Measurements from ENCODE around the gene LAMC2. TPM values are rescaled to one million over a fixed set of nuclear protein-coding genes. Genes with fewer than 3 reads are reported as not detected.
A peak's percentile ranks its signal among the peaks of the same experiment; 100 is the strongest.

LAMC2 gene
- total and polyA plus RNA-seq, 2 donors (not counting 1 experiment from before 2014, with no cell fraction given), result 0.99 to 3.9 TPM

DNA sequence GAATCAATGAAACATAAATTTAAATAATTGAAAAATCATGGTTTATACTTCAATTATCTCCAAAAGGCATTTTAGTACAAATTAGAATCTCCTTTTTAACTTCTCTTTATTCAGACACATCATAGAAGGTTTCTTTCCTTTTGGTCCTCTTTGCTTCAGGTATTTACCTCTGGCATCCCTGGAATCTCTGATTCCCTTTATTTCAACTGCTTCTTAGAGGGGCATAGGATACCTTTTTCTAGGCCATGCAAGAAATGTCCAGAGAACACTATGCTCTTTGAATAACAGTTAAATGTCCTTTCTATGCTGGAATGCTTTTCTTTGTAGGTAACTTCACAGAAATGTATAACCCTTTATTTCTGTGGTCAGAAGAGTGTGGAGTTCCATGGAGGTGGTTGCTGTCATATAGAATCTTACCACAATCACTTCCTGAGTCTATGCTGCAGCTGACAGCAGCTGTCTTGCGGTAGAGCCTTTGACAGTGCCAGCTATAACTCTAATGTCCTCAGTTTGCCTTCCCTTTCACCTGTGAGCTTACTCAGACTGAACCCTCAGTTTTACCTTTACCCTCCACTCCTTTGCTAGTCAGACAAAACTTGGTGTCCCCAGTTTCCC, 8.6 kb downstream of the LAMC2 start:
- H3K27ac ChIP-seq (ENCODE audit: insufficient read depth, low read length), result no peak overlapping the region

DNA sequence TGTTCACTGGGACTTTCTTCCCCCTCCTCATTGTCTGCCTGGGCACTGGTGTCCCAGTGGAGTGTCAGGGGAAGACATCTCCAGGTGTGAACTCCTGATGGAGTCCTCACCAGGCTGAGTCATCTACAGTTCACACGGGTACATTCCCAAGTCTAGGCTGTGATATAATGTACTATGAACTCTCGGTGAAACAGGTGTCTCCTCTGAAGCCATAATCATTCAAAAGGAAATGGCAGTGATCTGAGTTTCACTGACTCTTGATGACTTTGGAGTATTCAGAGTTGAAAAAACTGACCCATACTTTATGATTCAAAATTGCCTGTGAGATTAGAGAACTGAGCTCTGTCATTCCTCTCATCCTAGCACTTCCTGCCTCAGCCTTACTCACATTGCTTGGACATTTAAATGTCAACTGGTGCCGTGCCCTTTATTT, 9.1 kb downstream of the LAMC2 start:
- Histone ChIP-seq H3K4me3 (replicated peaks in 1 of 4; ENCODE audit: control extremely low read depth in 1 of 4, insufficient read depth in 1 of 4, low read depth in 3 of 4, low read length in 4 of 4) (no peak overlapping the region), H3K9ac (ENCODE audit: insufficient read depth, low read length) (no peak overlapping the region), H3K4me1 (ENCODE audit: control insufficient read depth, extremely low read depth, insufficient read depth, low read length) (peaks cover 3% of the 10 kb centered on the region), H4K20me1 (ENCODE audit: control insufficient read depth, extremely low read depth, insufficient read depth, low read length) (no peaks in the 10 kb centered on the region), H2AFZ (ENCODE audit: low read length) (no peak overlapping the region), H3K36me3 (ENCODE audit: control insufficient read depth, insufficient read depth, low read length) (no peaks in the 10 kb centered on the region), H3K79me2 (ENCODE audit: control insufficient read depth, insufficient read depth, low read length) (no peaks in the 10 kb centered on the region), H3K9me3 (ENCODE audit: control insufficient read depth, insufficient read depth, low read depth, low read length) (no peaks in the 10 kb centered on the region), H3K27me3 (ENCODE audit: control insufficient read depth, insufficient read depth, low read length) (no peaks in the 10 kb centered on the region), H3K4me2 (ENCODE audit: extremely low read depth, insufficient read depth, low read length) (no peak overlapping the region), H3K27ac (ENCODE audit: insufficient read depth, low read length) (no peak overlapping the region)
- DNase-seq (ENCODE audit: low read depth in 2 of 2), result peak in 1 of 2 donors; percentile 51
- no peak for TF ChIP-seq EZH2 (IDR thresholded peaks at IDR 0.05; ENCODE audit: low read length, missing control alignments)
- TF ChIP-seq, protein P1, sequence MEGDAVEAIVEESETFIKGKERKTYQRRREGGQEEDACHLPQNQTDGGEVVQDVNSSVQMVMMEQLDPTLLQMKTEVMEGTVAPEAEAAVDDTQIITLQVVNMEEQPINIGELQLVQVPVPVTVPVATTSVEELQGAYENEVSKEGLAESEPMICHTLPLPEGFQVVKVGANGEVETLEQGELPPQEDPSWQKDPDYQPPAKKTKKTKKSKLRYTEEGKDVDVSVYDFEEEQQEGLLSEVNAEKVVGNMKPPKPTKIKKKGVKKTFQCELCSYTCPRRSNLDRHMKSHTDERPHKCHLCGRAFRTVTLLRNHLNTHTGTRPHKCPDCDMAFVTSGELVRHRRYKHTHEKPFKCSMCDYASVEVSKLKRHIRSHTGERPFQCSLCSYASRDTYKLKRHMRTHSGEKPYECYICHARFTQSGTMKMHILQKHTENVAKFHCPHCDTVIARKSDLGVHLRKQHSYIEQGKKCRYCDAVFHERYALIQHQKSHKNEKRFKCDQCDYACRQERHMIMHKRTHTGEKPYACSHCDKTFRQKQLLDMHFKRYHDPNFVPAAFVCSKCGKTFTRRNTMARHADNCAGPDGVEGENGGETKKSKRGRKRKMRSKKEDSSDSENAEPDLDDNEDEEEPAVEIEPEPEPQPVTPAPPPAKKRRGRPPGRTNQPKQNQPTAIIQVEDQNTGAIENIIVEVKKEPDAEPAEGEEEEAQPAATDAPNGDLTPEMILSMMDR (conservative IDR thresholded peaks at IDR 0.05 in 1 of 2, IDR thresholded peaks at IDR 0.05 in 1 of 2; ENCODE audit: low read depth in 1 of 2, low read length in 2 of 2), result no peak

More for the DNA sequence above, 8.6 kb downstream of the LAMC2 start:
- Histone ChIP-seq H4K20me1 (ENCODE audit: control insufficient read depth, extremely low read depth, insufficient read depth, low read length) (no peaks in the 10 kb centered on the region), H3K4me2 (ENCODE audit: extremely low read depth, insufficient read depth, low read length) (no peak overlapping the region), H2AFZ (ENCODE audit: low read length) (no peak overlapping the region), H3K9ac (ENCODE audit: insufficient read depth, low read length) (no peak overlapping the region), H3K4me3 (replicated peaks in 1 of 4; ENCODE audit: control extremely low read depth in 1 of 4, insufficient read depth in 1 of 4, low read depth in 3 of 4, low read length in 4 of 4) (no peak overlapping the region), H3K36me3 (ENCODE audit: control insufficient read depth, insufficient read depth, low read length) (no peaks in the 10 kb centered on the region), H3K79me2 (ENCODE audit: control insufficient read depth, insufficient read depth, low read length) (no peaks in the 10 kb centered on the region), H3K27me3 (ENCODE audit: control insufficient read depth, insufficient read depth, low read length) (no peaks in the 10 kb centered on the region), H3K4me1 (ENCODE audit: control insufficient read depth, extremely low read depth, insufficient read depth, low read length) (peaks cover 3% of the 10 kb centered on the region), H3K9me3 (ENCODE audit: control insufficient read depth, insufficient read depth, low read depth, low read length) (no peaks in the 10 kb centered on the region)
- DNase-seq (ENCODE audit: low read depth in 2 of 2), result peak in 1 of 2 donors; percentile 45
- TF ChIP-seq, protein P1 (conservative IDR thresholded peaks at IDR 0.05 in 1 of 2, IDR thresholded peaks at IDR 0.05 in 1 of 2; ENCODE audit: low read depth in 1 of 2, low read length in 2 of 2), result no peak
- TF ChIP-seq EZH2 (IDR thresholded peaks at IDR 0.05; ENCODE audit: low read length, missing control alignments), result no peak

DNA sequence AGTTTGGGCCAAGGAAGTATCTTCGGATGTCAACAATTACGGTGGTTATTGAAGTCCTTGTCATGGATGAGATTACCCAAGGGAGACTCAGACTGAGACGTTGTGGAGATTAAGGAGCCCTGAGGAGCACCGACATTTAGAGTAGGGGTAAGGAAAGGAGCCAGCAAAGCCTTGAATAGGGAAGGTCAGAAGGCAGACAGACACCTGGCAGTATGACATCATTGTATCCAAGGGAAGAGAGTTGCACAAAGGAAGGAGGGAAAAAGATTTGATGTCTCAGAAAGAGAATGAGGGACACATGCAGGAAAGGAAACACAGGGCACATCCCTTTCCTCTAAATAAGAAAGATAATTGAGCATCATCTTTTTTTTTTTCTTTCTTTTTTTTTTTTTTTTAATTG, 11.7 kb downstream of the LAMC2 start:
- no peaks in the 10 kb centered on the region for H3K36me3 ChIP-seq (ENCODE audit: control insufficient read depth, insufficient read depth, low read length)
- no peak overlapping the region for H3K27ac ChIP-seq (ENCODE audit: insufficient read depth, low read length)
- no peak for DNase-seq (ENCODE audit: low read depth in 2 of 2)
- H3K27me3 ChIP-seq (ENCODE audit: control insufficient read depth, insufficient read depth, low read length), result no peaks in the 10 kb centered on the region
- no peaks in the 10 kb centered on the region for H3K9me3 ChIP-seq (ENCODE audit: control insufficient read depth, insufficient read depth, low read depth, low read length)
- no peak overlapping the region for H3K4me3 ChIP-seq (replicated peaks in 1 of 4; ENCODE audit: control extremely low read depth in 1 of 4, insufficient read depth in 1 of 4, low read depth in 3 of 4, low read length in 4 of 4)
- H2AFZ ChIP-seq (ENCODE audit: low read length), result no peak overlapping the region
- H4K20me1 ChIP-seq (ENCODE audit: control insufficient read depth, extremely low read depth, insufficient read depth, low read length), result no peaks in the 10 kb centered on the region
- no peak overlapping the region for H3K9ac ChIP-seq (ENCODE audit: insufficient read depth, low read length)
- TF ChIP-seq, protein P1 (conservative IDR thresholded peaks at IDR 0.05 in 1 of 2, IDR thresholded peaks at IDR 0.05 in 1 of 2; ENCODE audit: low read depth in 1 of 2, low read length in 2 of 2), result no peak
- TF ChIP-seq EZH2 (IDR thresholded peaks at IDR 0.05; ENCODE audit: low read length, missing control alignments), result no peak
- no peak overlapping the region for H3K4me2 ChIP-seq (ENCODE audit: extremely low read depth, insufficient read depth, low read length)
- no peaks in the 10 kb centered on the region for H3K4me1 ChIP-seq (ENCODE audit: control insufficient read depth, extremely low read depth, insufficient read depth, low read length)
- H3K79me2 ChIP-seq (ENCODE audit: control insufficient read depth, insufficient read depth, low read length), result no peaks in the 10 kb centered on the region
